ENCODE results near the gene NUDT7.

Gene NUDT7

DNA sequence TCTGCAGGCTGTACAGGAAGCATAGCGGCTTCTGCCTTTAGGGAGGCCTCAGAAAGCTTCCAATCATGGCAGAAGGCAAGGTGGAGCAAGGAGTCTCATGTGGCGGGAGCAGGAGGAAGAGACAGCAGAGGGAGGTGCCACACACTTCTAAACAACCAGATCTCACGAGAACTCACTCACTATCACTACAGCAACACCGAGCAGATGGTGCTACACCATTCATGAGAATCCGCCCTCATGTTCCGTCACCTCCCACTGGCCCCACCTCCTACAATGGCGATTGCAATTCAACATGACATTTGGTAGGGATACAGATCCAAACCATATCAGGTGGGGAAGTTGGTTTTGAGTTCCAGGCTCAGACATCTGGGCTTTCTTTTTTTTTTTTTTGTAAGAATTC is 31.9 kb upstream of the NUDT7 start:
- TF ChIP-seq SIN3A (IDR thresholded peaks at IDR 0.05; ENCODE audit: borderline replicate concordance, insufficient read depth, low read length) = no peak
- TF ChIP-seq, protein P1, sequence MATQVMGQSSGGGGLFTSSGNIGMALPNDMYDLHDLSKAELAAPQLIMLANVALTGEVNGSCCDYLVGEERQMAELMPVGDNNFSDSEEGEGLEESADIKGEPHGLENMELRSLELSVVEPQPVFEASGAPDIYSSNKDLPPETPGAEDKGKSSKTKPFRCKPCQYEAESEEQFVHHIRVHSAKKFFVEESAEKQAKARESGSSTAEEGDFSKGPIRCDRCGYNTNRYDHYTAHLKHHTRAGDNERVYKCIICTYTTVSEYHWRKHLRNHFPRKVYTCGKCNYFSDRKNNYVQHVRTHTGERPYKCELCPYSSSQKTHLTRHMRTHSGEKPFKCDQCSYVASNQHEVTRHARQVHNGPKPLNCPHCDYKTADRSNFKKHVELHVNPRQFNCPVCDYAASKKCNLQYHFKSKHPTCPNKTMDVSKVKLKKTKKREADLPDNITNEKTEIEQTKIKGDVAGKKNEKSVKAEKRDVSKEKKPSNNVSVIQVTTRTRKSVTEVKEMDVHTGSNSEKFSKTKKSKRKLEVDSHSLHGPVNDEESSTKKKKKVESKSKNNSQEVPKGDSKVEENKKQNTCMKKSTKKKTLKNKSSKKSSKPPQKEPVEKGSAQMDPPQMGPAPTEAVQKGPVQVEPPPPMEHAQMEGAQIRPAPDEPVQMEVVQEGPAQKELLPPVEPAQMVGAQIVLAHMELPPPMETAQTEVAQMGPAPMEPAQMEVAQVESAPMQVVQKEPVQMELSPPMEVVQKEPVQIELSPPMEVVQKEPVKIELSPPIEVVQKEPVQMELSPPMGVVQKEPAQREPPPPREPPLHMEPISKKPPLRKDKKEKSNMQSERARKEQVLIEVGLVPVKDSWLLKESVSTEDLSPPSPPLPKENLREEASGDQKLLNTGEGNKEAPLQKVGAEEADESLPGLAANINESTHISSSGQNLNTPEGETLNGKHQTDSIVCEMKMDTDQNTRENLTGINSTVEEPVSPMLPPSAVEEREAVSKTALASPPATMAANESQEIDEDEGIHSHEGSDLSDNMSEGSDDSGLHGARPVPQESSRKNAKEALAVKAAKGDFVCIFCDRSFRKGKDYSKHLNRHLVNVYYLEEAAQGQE (IDR thresholded peaks at IDR 0.05; ENCODE audit: insufficient read depth in 1 of 2, low read depth in 2 of 2, low read length in 2 of 2) = no peak
- TF ChIP-seq TAF1 (IDR thresholded peaks at IDR 0.05; ENCODE audit: borderline replicate concordance, insufficient read depth, low read length) = no peak
- no peak for TF ChIP-seq FOXP2 (optimal IDR thresholded peaks at IDR 0.05; ENCODE audit: borderline replicate concordance, extremely low read depth, extremely low read length, insufficient read depth)
- TF ChIP-seq POLR2AphosphoS5 (IDR thresholded peaks at IDR 0.05; ENCODE audit: low read depth, low read length) = no peak

DNA sequence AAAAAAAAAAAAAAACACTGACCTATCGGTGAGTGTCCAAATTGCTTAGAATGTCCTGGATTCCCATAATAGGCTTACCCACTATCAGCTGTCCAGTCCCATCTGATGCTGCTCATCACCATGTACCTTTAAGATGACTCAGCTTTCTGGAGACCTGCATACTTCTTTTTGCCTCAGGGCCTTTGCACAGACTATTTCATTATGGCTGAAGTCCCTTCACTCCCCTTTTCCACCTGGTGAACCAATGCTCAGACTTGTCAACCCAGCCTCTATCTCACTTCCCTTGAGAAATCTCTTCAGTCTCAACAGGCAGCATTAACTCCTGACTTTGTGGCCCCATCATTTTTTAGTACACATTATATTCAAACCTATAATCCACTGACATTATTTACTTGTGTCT is 29.7 kb upstream of the NUDT7 start:
- TF ChIP-seq POLR2AphosphoS5 (IDR thresholded peaks at IDR 0.05; ENCODE audit: low read depth, low read length) (no peak), TAF1 (IDR thresholded peaks at IDR 0.05; ENCODE audit: borderline replicate concordance, insufficient read depth, low read length) (no peak), FOXP2 (optimal IDR thresholded peaks at IDR 0.05; ENCODE audit: borderline replicate concordance, extremely low read depth, extremely low read length, insufficient read depth) (no peak), SIN3A (IDR thresholded peaks at IDR 0.05; ENCODE audit: borderline replicate concordance, insufficient read depth, low read length) (no peak)
- TF ChIP-seq, protein P1 (IDR thresholded peaks at IDR 0.05; ENCODE audit: insufficient read depth in 1 of 2, low read depth in 2 of 2, low read length in 2 of 2) = no peak

DNA sequence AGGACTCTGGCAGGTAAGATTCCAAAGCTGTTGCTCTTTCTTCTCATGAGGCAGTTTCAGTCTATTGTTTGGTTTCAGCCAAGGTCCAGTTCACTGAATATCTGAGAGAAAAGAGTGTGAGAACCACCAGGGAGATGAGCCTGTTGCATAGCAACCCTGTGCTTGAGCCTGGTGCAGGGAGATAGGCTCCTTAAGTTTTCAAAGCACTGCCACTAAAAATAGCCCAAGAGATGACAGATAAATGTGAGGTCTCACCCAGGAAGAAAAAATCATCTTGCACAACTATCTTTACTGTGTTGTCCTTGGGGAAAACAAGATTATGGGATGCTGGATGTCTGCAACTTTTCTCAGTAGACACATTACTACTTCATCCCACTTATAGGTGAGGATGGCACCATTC is 26.2 kb upstream of the NUDT7 start:
- TF ChIP-seq, protein P1 (IDR thresholded peaks at IDR 0.05; ENCODE audit: insufficient read depth in 1 of 2, low read depth in 2 of 2, low read length in 2 of 2) = no peak
- TF ChIP-seq POLR2AphosphoS5 (IDR thresholded peaks at IDR 0.05; ENCODE audit: low read depth, low read length) = no peak
- no peak for TF ChIP-seq SIN3A (IDR thresholded peaks at IDR 0.05; ENCODE audit: borderline replicate concordance, insufficient read depth, low read length)
- TF ChIP-seq FOXP2 (optimal IDR thresholded peaks at IDR 0.05; ENCODE audit: borderline replicate concordance, extremely low read depth, extremely low read length, insufficient read depth) = no peak
- no peak for TF ChIP-seq TAF1 (IDR thresholded peaks at IDR 0.05; ENCODE audit: borderline replicate concordance, insufficient read depth, low read length)

DNA sequence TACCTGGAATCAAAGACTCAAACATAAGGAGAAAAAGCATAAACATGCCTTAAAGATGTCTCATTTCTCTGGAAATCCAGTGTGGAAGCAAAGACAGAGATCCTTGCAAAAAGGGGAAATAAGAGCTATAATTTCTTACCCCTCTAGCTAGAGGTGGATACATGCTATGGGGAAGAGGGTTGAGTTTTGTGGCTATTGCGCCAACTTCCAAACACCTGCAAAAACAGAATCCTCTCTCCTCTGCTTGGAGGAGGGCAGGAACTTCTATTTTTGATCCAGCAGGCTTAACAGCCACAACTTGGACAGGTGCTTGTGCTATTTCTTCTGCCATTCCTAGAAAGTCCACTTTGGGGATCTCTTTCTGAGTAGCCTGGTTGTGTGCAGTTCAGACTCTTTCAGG is 21.5 kb upstream of the NUDT7 start:
- TF ChIP-seq, protein P1 (IDR thresholded peaks at IDR 0.05; ENCODE audit: insufficient read depth in 1 of 2, low read depth in 2 of 2, low read length in 2 of 2) = no peak
- TF ChIP-seq SIN3A (IDR thresholded peaks at IDR 0.05; ENCODE audit: borderline replicate concordance, insufficient read depth, low read length) (no peak), TAF1 (IDR thresholded peaks at IDR 0.05; ENCODE audit: borderline replicate concordance, insufficient read depth, low read length) (no peak), POLR2AphosphoS5 (IDR thresholded peaks at IDR 0.05; ENCODE audit: low read depth, low read length) (no peak), FOXP2 (optimal IDR thresholded peaks at IDR 0.05; ENCODE audit: borderline replicate concordance, extremely low read depth, extremely low read length, insufficient read depth) (no peak)

DNA sequence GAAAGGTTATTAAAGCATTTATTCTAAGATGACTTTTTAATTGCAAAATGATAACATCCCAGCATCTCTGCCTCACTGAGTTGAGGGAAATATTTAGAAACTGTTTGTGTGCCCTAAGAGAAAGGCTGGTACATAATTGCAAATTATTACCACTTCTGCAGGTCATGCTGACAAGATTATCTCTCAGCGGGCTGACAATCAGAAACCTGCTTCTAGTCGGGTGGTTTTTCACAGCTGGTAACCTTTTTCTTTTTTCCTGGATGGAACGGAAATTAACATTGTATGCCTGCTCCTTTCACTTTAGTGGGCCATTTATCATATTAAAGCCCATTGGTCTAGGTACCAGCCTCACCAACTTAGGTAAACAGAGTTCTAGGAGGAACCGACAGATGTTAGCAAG is 17.0 kb upstream of the NUDT7 start:
- TF ChIP-seq TAF1 (IDR thresholded peaks at IDR 0.05; ENCODE audit: borderline replicate concordance, insufficient read depth, low read length) (no peak), SIN3A (IDR thresholded peaks at IDR 0.05; ENCODE audit: borderline replicate concordance, insufficient read depth, low read length) (no peak), POLR2AphosphoS5 (IDR thresholded peaks at IDR 0.05; ENCODE audit: low read depth, low read length) (no peak), FOXP2 (optimal IDR thresholded peaks at IDR 0.05; ENCODE audit: borderline replicate concordance, extremely low read depth, extremely low read length, insufficient read depth) (no peak)
- TF ChIP-seq, protein P1 (IDR thresholded peaks at IDR 0.05; ENCODE audit: insufficient read depth in 1 of 2, low read depth in 2 of 2, low read length in 2 of 2) = no peak
